ELF-1 (cell line): Measurements from ENCODE around the gene INPP5A.

Experiments used
- DNase-seq: peaks from one replicate; pipeline ENCODE4 v3.0.0-alpha.2; 2016; ENCODE audit warnings: low read depth, low spot score

The INPP5A gene

DNA sequence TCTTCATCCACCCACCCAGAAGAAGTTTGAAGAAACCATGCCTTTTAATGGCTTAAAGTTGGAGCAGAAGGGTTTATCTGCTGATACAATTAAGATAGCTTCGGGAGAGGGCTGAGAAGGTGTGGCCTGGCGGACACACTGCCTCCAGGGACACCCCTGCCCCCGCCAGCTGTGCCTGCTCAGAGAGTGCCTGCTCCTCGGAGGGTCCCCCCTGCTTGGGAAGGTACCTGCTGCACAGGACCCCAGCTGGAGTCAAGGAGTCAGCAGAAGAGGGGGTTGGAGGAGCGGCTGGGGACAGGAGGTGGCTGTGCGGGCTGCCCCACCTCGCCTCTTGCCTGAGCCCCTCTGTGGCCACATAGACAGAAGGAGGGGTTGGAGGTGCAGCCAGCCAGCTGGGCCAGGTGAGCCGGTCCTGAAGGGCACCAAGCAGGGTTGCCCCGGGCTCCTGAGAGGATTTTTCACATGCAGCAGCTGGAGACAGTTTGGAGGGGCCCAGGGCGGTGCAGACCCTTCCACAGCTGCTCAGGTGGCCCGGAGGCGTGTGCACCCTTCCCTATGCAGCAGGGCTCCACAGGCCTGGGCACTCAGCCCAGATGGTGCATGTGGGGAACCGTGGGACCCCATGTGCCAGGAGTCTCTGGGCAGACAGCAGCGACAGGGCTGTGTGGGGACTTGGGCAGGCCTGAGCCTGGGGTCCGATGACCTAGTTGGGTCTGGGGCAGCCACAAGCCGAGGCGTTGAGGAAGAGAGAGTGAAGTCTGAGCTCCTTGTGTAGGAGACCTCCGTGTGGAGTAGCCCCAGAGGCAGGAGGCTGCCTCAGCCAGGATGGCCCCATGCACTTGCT, 118.9 kb downstream of the INPP5A start:
- no peak for DNase-seq

DNA sequence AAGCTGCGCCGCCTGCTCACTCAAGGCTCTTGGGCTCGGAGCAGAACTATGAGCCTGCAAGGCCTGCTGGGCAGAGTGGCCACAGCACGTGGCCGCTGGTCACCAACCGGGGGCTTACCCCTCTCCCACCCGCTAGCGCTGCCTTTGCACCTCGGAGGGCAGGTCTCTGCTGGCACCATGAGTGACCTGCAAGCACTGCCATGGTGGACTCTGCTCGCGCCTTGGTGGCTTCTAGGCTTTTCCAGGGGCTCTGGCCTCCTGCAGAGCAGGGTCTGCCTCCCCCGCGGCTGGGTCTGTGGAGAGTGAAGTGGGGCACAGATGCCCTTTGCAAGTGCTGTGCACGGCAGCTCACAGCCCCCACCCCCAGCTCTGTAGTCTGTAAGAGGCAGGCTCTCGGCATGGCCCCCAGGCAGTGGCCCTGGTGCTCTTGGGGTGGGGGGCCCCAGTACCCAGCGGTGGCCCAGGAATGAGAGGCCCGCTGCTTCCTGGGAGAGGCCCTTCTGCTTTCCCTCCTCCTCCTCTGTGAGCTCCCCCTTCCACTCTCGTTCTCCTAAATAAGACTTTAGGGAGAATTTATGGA, 119.6 kb downstream of the INPP5A start:
- no peak for DNase-seq

DNA sequence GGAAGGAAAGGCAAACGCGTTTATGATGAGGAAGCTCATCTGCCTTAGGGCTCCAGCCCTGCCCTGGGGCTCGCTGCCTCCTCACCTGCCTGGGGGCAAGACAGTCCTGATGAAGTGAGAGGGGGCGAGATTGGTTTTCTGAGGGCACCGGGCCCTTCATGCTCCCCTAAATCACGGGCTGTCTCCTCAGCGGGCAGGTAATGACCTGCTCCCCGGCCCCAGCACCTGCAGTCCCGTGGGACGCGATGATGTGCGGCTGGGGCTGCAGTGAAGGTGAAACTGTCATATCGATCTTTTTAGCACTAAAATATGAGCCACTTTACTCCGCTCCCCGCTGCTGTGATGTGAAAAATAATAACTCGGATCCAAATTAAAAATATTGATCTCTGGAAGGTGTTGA, 120.2 kb downstream of the INPP5A start:
- DNase-seq: no peak

DNA sequence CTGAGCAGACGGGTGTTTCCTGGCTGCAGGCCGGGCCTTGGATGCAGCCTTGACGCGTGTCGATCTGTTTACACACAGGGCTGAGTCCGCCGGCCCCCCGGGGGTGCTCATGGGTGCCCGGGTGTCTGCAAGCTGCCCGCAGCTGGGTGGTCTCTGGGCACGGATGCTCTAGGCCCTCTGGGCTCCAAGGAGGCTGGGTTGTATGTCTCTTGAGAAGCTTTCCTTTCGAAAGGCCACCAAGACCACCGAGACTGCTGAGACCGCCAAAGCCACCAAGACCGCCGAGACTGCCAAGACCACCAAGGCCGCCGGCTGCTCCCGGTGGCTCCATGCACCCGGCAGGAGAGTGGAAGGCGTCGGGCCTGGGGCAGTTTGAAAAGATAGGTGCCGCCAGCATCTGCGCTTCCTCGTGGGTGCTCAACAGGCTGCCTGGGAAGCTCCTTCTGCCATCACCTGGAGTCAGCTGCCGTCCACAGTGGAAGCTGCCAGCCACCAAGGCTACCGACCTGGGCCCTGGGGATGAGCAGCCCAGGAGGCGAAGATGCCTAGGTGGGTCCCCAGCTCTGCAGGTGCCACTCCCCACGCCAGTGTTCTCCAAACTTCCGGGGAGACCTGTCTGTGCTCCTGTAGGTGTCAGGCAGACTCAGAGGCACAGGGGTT, 121.1 kb downstream of the INPP5A start:
- no peak for DNase-seq

DNA sequence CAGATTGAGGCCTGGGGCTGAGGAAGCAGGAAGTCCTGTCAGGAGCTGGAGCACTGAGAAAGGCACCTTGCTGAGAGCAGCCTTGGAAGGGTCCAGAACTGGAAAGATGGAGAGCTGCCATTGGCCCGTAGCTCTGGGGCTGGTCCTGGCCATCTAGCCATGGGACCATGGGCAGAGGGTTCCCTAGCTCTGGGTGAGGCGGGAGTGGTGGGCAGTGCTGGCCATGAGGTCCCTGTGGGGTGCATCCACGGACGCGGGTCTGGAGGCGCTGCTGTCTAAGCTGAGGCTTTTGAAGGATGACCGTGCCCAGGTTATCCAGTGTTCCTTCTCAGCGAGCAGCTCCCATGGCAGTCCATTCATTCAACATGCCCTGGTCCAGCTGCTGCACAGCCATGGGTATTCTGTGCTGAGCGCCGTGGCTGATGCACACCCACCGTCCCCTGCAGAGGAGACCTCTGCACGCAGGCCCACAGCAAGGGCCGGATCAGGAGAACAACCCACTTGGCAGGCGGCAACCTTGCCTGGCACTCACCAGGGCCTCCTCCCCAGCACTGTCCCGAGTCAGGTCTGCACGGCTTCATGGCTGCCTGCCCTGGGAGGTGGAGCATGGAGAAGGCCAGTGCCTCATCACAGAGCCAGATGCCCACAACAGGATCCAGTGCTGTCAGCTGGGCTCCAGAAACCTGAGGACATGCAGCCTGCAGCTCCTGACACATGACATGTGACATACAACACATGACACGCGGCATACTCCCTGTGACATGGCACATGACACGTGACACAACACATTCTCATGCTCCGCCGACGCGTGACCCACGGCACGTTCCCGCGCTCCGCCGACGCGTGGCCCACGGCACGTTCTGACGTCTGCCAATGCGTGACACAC, 121.9 kb downstream of the INPP5A start:
- DNase-seq: no peak

DNA sequence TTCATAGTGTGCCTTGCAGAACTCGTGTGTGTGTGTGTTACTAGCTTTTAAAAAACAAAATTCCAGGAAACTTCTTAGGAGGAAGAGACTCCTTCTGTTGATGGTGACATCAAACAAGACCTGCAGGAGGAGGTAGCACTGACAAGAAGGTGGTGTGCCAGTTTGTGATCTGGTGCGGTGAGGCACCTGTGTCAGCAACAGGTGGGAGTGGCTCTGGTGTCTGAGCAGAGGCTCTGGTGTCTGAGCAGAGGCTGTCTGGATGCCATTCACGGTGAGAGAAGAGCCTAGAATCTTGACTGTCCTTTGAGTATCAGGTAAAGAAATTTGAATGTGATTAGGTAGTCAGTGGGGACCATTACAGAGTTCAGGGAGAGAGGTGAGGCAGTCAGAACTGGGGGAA, 122.8 kb downstream of the INPP5A start:
- DNase-seq: no peak

DNA sequence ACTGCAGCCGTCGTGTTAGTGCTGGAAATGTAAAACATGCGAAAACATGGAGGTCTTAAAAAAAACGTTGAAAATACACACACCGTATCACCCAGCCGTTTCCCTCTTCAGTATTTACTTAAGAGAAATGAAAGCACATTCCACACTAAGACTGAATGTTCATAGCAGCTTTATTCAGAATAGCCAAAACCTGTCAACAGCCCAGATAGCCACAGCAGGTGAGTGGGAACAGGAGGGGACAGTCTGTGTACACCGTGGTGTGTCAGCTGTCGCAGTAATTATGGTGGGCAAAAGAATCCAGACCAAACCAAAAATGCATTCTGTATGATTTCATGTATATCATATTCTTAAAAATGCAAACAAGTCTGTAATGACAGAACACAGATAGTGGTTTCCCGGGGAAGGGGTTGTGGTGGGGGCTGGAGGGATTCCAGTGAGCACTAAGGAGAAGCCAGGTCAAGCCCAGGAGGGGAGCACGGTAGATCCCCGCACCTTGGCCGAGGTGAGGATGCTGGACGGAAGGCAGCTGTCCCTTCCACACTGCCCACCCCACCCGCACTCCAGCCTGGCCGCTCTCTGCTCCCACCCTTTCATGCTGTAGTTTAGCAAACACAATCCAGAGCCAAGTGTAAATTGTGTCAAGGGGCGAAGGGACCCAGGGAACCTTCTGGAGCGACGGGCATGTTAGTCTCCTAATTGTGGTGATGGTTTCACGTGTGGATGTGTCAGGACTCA, 124.8 kb downstream of the INPP5A start:
- no peak for DNase-seq

DNA sequence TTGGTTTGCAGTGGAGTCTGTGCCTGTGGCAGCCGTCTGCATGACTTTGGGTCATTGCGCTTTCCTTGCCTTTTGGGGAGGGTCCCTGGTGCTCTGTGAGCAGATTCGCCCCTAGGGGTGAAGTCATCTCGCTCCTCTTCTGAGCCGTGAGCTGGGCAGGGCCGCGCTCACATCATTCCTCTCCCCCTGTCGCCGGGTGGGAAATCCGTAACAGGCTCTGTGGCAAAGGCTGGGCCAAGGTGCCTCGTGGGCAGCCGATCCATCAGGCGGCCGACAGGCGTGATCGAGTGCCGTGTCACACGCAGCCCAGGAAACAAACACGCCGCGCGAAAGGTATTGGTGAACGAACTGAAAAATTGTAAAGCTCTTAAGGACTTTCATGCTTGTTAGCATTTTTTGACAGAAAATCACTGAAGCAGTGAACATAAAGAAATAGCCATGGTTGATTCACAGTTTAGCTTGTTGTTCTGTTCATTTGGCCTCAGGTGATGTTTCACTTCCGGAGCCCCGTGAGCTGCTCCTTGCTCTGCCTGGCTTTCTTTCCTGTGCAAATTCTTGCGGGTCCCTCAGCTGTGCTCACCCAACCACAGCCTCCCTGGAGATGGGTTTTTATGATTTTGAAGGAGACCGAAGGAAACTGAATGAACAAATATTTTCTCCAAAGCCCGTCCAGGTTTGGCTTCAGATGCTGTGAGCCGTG, 126.2 kb downstream of the INPP5A start:
- DNase-seq: peak; percentile 29

DNA sequence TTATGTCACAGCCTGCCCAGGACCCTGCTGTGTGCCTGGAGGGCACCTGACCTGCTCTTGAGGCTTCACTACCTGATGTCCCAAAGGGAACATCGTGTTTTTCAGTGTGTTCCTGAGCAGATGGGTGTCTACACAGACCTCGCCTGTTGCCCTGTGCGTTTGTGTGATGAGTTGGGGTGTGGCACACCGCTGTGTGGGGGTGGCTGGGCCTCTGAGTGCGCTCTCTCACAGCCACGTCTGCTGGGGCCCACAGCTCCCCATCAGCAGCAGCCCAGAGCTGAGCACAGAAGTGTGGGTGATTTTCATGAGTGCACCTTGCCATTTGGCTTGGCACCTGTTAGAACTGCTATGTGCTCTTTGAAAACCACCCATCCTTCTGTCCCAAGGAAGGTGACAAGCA, 126.8 kb downstream of the INPP5A start:
- DNase-seq: no peak

DNA sequence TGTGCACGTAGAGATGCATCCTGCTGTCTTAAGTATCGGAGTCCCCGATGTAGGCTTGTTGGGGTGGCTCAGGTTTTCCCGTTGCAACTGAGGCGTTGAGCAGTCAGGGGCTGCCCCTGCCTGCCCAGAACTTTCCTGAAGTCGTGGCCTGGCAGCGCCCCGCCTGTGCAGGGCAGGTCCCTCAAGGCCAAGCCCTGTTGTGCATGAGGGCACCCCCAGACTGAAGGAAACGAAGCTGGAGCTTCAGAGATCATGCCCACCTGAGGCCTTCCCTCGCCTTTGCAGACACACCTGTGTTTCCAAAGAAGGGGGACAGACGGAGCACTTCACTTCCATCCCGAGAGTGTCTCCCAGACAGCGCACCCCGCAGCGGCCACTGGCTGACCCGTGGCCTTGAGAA, 127.3 kb downstream of the INPP5A start:
- DNase-seq: no peak

DNA sequence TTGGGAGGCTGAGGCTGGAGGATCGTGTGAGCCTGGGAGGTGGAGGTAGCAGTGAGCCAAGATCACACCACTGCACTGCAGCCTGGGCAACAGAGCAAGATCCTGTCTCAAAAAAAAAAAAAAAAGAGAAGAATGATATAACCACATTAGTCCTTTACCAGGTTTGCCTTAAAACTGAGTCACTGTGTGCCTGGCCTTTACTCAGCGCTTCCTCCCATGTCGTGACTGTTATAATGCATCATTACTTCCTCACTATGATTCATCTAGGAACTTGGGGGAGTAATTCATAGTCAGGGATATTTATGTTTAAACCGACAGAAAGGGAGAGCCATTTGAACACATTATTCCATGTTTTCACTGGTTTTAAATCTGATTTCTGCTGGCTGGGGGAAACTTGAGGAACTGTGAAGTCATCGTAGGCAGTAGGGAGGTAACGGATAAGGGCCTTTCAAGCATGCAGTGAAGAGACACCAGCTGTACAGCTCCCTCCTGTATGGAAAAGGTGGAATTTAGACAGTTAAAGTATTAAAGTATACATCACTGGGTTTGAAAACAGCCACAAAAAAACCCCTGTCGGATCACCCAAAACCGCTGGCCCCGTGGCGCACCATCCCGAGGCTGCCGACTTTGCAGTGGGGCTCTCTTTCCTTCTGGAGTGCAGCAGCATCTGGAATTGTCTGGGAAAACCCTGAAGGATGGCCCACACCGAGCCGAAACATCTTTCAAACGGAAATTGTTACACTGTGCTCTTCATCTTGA, 128.5 kb downstream of the INPP5A start:
- DNase-seq: no peak

DNA sequence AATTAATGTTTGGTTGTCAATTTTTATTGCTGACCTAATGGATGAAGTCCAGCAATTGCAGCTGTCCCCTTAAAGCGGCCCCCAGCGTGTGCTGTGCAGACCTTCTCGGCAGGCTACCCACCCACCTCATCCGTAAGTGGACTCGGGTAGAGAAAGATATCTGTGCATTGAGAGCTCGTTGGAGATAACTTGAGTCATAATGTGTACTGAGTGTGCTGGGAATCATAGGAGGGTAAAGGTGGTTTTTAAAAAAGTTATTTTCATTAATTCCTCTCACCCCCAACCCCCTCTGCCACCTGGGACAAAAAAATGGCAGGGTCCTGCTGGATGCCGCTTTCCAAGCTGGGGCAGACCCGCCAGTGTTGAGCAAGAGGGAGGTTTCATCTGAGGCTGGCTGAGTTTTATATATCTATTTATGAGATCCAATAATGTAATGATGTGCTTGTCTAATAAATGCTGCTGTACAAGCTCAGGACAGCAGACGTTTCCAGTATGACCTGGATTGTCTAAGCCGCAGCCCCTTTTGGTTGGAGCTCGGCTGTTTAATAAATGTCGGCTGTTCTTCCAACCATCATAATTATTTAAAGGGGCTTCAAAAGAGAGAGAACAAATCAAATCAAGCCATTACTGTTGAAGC, 129.2 kb downstream of the INPP5A start:
- no peak for DNase-seq

DNA sequence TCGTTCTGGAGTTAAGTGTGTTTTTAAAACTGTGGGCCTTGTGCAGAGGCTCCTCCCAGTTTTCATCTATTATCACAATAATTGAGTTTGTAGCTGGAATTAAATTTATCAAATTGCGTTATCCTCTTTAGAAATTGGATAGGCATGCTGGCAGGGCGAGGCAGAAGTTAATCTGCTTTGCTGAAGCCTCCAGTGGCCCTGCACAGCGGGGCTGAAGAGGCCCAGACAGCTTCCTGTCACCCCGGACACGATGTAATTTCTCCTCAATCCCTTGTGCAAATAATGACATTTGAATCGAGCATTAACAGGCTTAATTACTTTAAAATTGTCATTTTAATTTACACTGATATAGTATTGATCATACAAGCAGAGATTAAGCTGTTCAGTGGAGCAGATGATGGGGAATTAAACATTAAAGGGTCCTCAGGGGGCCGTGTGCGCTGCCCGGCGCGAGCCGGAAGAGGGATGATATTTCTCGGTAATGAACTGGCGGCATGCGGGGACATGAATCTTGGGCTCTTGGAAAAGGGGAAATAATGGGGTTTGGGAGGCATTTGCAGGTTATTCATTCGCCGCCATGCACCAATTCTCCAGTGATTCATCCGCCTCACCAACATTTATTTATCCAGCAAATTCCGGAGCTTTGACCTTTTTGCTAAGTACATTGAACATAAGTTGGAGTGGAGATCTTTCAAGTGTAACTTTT, 129.9 kb downstream of the INPP5A start:
- no peak for DNase-seq

DNA sequence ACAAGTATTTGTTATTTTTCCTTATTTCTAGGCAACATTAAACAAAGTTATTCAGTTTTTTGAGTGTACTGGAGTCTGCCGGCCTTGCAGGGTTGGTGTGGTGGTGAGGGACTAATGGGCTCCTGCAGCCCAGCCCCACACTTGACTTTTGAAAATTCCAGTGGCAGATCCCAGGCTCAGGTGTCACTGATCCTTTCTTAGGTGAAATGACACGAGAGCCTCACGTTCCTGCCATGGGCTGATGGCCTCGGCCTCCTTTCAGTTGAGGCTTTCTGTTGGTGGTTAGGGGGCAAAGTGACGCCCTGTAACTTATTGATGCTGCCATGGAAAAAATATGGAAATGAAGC, 130.4 kb downstream of the INPP5A start:
- no peak for DNase-seq

DNA sequence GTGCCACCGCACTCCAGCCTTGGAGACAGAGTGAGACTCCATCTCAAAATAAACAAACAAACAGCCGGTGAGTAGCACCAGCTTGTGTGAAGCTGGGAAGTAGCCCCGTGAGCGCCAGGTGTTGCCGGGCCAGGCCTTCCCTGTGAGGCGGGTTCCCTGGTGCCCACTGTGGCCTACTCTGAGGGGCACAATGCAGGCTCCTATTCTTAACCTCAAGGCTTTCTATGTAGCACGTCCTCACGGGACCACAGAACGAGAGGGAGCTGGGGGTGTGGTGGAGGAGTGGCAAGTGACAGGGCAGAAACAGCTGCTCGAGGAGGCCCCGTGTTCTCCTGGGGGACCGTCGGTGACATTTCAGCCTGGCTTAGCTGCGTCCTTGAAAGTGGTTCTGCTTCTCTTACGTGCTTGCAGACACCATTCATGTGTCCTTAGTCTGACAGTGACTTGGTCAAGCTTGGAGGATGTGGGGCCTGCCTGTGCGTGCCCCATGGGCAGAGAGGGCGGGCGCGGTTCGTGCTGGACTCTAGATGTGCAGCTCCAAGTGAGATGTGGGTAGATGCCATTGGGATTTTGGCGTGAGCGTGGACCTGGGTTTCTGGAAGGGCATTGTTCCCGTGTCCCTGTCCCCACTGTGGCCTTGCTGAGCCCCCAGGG, 131.7 kb downstream of the INPP5A start:
- DNase-seq: no peak

DNA sequence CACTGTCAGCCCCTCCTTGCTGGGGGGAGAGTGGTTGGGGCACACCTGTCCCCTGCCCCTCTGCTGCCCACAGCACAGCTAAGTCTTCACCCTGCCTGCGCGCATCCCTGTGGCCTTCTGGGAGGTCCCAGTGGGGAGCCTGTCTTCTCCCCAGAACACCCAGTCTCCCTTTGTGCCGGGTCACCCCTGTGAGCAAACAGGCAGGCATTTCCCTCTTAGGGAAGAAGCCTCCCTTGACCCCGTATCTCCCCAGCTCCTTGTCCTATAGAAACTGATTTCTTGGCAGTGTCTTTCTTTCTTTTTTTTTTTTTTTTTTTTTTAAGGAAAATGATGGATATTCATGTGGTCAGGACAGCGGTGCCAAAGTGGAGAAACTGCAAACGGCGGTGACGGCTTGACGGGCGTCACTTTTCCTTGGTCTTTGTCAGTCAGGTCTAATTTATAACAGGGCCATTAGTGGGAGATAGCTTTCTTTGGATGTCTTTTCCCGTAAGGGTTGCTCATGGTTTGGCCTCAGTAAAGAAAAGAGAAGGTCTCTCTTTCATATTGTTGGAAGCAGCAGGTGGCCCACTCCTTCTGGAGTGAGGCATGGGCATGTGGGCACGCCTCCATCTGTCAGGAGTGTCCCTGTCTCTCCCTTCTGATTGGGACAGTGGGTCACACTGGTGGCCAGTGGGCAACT, 133.1 kb downstream of the INPP5A start:
- no peak for DNase-seq

DNA sequence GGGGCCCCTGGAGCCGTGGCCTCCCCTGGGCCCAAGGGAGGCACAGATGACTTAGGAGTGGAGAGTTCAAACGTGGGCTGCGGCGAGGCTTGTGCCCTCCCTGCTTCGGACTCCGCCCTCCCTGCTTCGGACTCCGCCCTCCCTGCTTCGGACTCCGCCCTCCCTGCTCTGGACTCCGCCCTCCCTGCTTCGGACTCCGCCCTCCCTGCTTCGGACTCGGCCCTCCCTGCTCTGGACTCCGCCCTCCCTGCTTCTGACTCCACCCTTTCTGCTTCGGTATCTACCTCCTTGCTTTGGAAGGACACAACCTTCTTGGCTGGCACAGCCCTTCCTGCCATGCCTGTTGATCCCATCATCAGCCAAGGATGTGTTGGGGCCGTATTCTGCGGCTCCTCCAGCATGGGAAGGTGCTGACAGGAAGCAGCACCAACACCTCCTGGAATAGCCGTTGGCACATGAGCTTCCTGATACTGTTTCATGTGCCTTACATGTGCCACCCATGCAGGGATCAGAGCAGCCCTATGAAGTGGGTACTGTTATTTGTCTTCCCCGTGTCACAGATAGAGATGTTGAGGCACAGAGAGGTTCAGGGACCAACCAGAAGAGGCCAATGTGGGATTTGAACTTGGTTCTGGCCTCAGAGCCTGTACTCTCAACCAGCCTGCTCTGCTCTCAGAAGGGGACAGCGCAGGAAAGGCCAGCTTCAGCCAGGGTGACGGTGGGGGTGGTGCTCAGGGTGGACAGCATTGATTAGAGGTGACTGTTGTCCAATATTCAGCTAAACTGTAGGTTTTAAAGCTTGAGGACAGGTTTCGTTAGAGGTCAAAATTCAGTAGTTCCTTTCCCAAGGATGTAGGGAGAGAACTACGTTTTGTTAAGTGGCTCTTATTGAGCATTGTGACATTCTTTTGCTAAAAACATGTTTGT, 133.9 kb downstream of the INPP5A start:
- no peak for DNase-seq
